HFFc6 (cell line): ENCODE measurements around the gene ZBTB16. TPM values are rescaled to one million over a fixed set of nuclear protein-coding genes. Genes with fewer than 3 reads are reported as not detected.

Source experiments
- DNase-seq: peaks from one replicate; pipeline ENCODE4 v3.0.0-alpha.2; 2018
- H3K27ac Mint-ChIP-seq: 2 replicates; pipeline ENCODE4 v1.8.0; 2020; ENCODE audit warnings: mild to moderate bottlenecking, mixed read lengths
- H3K27me3 Mint-ChIP-seq: 2 replicates; pipeline ENCODE4 v1.8.0; 2021; ENCODE audit warnings: mild to moderate bottlenecking, moderate library complexity, mixed read lengths; ENCODE audit not compliant: insufficient read depth
- H3K36me3 Mint-ChIP-seq: 2 replicates; pipeline ENCODE4 v1.8.0; 2021; ENCODE audit warnings: low read depth, mixed read lengths
- H3K4me1 Mint-ChIP-seq: 2 replicates; pipeline ENCODE4 v1.8.0; 2020; ENCODE audit warnings: low read depth, mixed read lengths
- H3K4me3 Mint-ChIP-seq: 2 replicates; pipeline ENCODE4 v1.8.0; 2020; ENCODE audit warnings: mild to moderate bottlenecking, moderate library complexity, mixed read lengths
- H3K9me3 Mint-ChIP-seq: 2 replicates; pipeline ENCODE4 v1.8.0; 2020; ENCODE audit warnings: mild to moderate bottlenecking, mixed read lengths
- CTCF ChIP-seq: fragments of 200-600 bp; sonication (generic); IDR thresholded peaks from 2 replicates; pipeline ENCODE4 v1.5.0; 2021; ENCODE audit warnings: antibody characterized with exemption, mild to moderate bottlenecking
- total RNA-seq, 6 experiments: library from RNA; stranded (reverse); fragmentation: NEBNext Ultra II Directional; extraction: Animal tissue kit (Norgen Biotek cat#: 25700); gene quantifications; 2 replicates in 1 of 6; 3 replicates in 5 of 6; pipeline ENCODE4 v1.2.3, GENCODE V29; 2021

Gene ZBTB16
- total RNA-seq, 6 experiments from 2014 or later, result not detected

- peaks cover 10% of the 10 kb centered on the region; the same call in 1 of the 2 replicates for H3K4me1 Mint-ChIP-seq
- no peak overlapping the region for H3K4me3 Mint-ChIP-seq
- DNase-seq, result no peak
- no peaks in the 10 kb centered on the region for H3K36me3 Mint-ChIP-seq
- H3K9me3 Mint-ChIP-seq, result no peaks in the 10 kb centered on the region
- H3K27me3 Mint-ChIP-seq, result peaks cover 50% of the 10 kb centered on the region
- no peak overlapping the region for H3K27ac Mint-ChIP-seq
- TF ChIP-seq CTCF, result no peak
Observed at GRCh38 chr11:114080769-114081168, 21.3 kb downstream of the ZBTB16 start.

- H3K4me1 Mint-ChIP-seq, result 0 out of 2 replicates have a peak, but pooled peaks cover 5% of the 10 kb centered on the region
- H3K27me3 Mint-ChIP-seq, result peaks cover 47% of the 10 kb centered on the region
- H3K36me3 Mint-ChIP-seq, result no peaks in the 10 kb centered on the region
Observed at GRCh38 chr11:114081641-114082414, 22.3 kb downstream of the ZBTB16 start.

GRCh38 chr11:114082415-114082748, 22.9 kb downstream of the ZBTB16 start:
- 0 out of 2 replicates have a peak, but pooled peaks cover 5% of the 10 kb centered on the region for H3K4me1 Mint-ChIP-seq
- no peak for TF ChIP-seq CTCF
- peaks cover 46% of the 10 kb centered on the region for H3K27me3 Mint-ChIP-seq
- H3K27ac Mint-ChIP-seq, result no peak overlapping the region
- DNase-seq, result no peak
- no peaks in the 10 kb centered on the region for H3K36me3 Mint-ChIP-seq
- no peak overlapping the region for H3K4me3 Mint-ChIP-seq
- no peaks in the 10 kb centered on the region for H3K9me3 Mint-ChIP-seq

More at GRCh38 chr11:114081641-114082414, 22.3 kb downstream of the ZBTB16 start:
- no peak overlapping the region for H3K4me3 Mint-ChIP-seq
- no peak for TF ChIP-seq CTCF
- no peak for DNase-seq
- no peaks in the 10 kb centered on the region for H3K9me3 Mint-ChIP-seq
- H3K27ac Mint-ChIP-seq, result no peak overlapping the region

- Mint-ChIP-seq H3K36me3 (no peaks in the 10 kb centered on the region), H3K27ac (no peak overlapping the region), H3K4me1 (0 out of 2 replicates have a peak, but pooled peaks cover 5% of the 10 kb centered on the region), H3K27me3 (peaks cover 43% of the 10 kb centered on the region), H3K9me3 (no peaks in the 10 kb centered on the region), H3K4me3 (no peak overlapping the region)
- no peak for DNase-seq
- TF ChIP-seq CTCF, result no peak
Observed at GRCh38 chr11:114082767-114083181, 23.3 kb downstream of the ZBTB16 start.

- TF ChIP-seq CTCF, result no peak
- Mint-ChIP-seq H3K4me3 (no peak overlapping the region), H3K4me1 (0 out of 2 replicates have a peak, but pooled peaks cover 5% of the 10 kb centered on the region), H3K9me3 (no peaks in the 10 kb centered on the region), H3K36me3 (no peaks in the 10 kb centered on the region), H3K27me3 (peaks cover 37% of the 10 kb centered on the region), H3K27ac (no peak overlapping the region)
- no peak for DNase-seq
Observed at GRCh38 chr11:114083391-114084252, 24.1 kb downstream of the ZBTB16 start.
